GM19372 (cell line): Measurements from ENCODE around the gene AP4E1.
"Not testable (repeated sequence)": the region's sequence is repeated elsewhere in the genome, so short reads cannot be mapped to it uniquely, and the experiment has no call there.

ENCODE experiments used
- ATAC-seq: cut with Tn5 transposase; IDR thresholded peaks from one replicate; pipeline ENCODE4 v1.9.1; 2021; ENCODE audit warnings: mild to moderate bottlenecking, low read depth, moderate library complexity; ENCODE audit not compliant: unreplicated experiment

AP4E1 gene

GRCh38 chr15:50939911-50940310 lies 31.4 kb downstream of the AP4E1 start:
- no peak for ATAC-seq

- ATAC-seq, result no peak
Measured at GRCh38 chr15:50940506-50940905, 32.0 kb downstream of the AP4E1 start.

GRCh38 chr15:50943638-50944037 lies 35.2 kb downstream of the AP4E1 start:
- no peak for ATAC-seq

GRCh38 chr15:50944672-50945071 lies 36.2 kb downstream of the AP4E1 start:
- ATAC-seq, result no peak

GRCh38 chr15:50945725-50946124 lies 37.2 kb downstream of the AP4E1 start:
- no peak for ATAC-seq

- not testable (repeated sequence) for ATAC-seq
Measured at GRCh38 chr15:50950745-50951144, 42.3 kb downstream of the AP4E1 start.

GRCh38 chr15:50953302-50953701 lies 44.8 kb downstream of the AP4E1 start:
- no peak for ATAC-seq

GRCh38 chr15:50954837-50955236 lies 46.4 kb downstream of the AP4E1 start:
- not testable (repeated sequence) for ATAC-seq

- no peak for ATAC-seq
Measured at GRCh38 chr15:50959717-50960116, 51.2 kb downstream of the AP4E1 start.

- ATAC-seq, result no peak
Measured at GRCh38 chr15:50964075-50964474, 55.6 kb downstream of the AP4E1 start.

- no peak for ATAC-seq
Measured at GRCh38 chr15:50968353-50968752, 59.9 kb downstream of the AP4E1 start.

- no peak for ATAC-seq
Measured at GRCh38 chr15:50970524-50970923, 62.0 kb downstream of the AP4E1 start.

- no peak for ATAC-seq
Measured at GRCh38 chr15:50971115-50971514, 62.6 kb downstream of the AP4E1 start.

GRCh38 chr15:50971542-50971941 lies 63.1 kb downstream of the AP4E1 start:
- no peak for ATAC-seq

- no peak for ATAC-seq
Measured at GRCh38 chr15:50973605-50974004, 65.1 kb downstream of the AP4E1 start.

- no peak for ATAC-seq
Measured at GRCh38 chr15:50977162-50977561, 68.7 kb downstream of the AP4E1 start.

- ATAC-seq, result no peak
Measured at GRCh38 chr15:50978580-50978979, 70.1 kb downstream of the AP4E1 start.

GRCh38 chr15:50979041-50979440 lies 70.6 kb downstream of the AP4E1 start:
- ATAC-seq, result no peak

- no peak for ATAC-seq
Measured at GRCh38 chr15:50993598-50993997, 85.1 kb downstream of the AP4E1 start.

GRCh38 chr15:50996641-50997040 lies 88.2 kb downstream of the AP4E1 start:
- no peak for ATAC-seq

GRCh38 chr15:50997371-50998051 lies 89.0 kb downstream of the AP4E1 start:
- ATAC-seq, result no peak

- ATAC-seq, result no peak
Measured at GRCh38 chr15:51004103-51004551, 95.6 kb downstream of the AP4E1 start.
